Measurements from ENCODE around the gene LRCH1. TPM values are rescaled to one million over a fixed set of nuclear protein-coding genes. Genes with fewer than 3 reads are reported as not detected.

The LRCH1 gene
- total and polyA plus RNA-seq, 8 donors, result 16.1 to 30.5 (median 26.8) TPM

DNA sequence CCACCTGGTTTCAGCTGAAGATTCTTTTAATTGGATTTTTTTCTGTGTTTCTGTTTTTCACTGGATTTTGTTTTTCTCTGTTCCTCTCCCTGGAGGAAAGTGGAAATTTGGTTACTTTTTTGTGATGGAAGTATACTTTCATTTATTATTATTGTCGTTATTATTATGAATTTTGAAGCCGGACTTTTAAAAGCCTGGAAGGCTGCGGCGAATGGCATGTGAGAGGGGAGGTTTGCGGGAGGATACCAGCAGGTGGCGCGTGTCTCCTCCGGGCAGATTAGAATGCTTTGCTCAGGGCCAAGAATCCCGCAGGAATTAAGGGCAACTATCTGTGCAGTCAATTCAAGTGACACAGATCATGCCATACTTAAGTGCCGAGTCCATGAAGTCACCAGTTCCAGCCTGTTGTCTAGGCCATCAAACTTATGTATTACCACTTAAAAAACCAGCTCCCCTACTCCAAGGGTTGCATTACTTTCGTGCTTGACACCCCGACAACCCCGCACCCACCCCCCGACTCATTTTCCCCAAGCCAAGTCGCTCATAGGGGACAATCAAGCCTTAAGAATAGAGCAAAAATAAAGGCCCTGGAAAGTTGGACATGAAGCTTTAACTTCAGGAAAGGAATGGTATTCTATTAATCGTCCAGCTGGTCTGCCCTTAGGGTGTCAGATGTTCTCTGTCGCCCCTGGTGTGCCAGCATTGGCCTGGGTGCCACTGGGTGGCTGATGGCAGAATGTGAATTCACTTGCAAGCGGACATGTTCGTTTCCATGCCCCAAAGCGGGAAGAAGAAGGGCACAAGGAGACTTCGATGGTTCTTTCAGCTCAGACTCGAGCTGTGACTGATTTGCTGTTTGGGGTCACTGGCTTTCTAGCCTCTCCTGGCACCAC, 1.3 kb upstream of the LRCH1 start:
- DNase-seq (peak in 3 of 4 donors; percentile 67 to 92 (median 85)), ATAC-seq (peak; percentile 52)
- peak overlapping the region; percentile 96 to 97 for H3K4me3 ChIP-seq
- H3K27ac ChIP-seq, result no peak overlapping the region
- H3K4me1 ChIP-seq, result peaks cover 9 to 35% of the 10 kb centered on the region in 2 donors
- H3K27me3 ChIP-seq, result no peaks in the 10 kb centered on the region
- no peaks in the 10 kb centered on the region for H3K9me3 ChIP-seq
- no peaks in the 10 kb centered on the region for H3K36me3 ChIP-seq
- TF ChIP-seq, protein P1, sequence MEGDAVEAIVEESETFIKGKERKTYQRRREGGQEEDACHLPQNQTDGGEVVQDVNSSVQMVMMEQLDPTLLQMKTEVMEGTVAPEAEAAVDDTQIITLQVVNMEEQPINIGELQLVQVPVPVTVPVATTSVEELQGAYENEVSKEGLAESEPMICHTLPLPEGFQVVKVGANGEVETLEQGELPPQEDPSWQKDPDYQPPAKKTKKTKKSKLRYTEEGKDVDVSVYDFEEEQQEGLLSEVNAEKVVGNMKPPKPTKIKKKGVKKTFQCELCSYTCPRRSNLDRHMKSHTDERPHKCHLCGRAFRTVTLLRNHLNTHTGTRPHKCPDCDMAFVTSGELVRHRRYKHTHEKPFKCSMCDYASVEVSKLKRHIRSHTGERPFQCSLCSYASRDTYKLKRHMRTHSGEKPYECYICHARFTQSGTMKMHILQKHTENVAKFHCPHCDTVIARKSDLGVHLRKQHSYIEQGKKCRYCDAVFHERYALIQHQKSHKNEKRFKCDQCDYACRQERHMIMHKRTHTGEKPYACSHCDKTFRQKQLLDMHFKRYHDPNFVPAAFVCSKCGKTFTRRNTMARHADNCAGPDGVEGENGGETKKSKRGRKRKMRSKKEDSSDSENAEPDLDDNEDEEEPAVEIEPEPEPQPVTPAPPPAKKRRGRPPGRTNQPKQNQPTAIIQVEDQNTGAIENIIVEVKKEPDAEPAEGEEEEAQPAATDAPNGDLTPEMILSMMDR (IDR thresholded peaks at IDR 0.05), result peak; percentile 78 to 86
- intact Hi-C loops (cut with DNase I), result no loop called here

DNA sequence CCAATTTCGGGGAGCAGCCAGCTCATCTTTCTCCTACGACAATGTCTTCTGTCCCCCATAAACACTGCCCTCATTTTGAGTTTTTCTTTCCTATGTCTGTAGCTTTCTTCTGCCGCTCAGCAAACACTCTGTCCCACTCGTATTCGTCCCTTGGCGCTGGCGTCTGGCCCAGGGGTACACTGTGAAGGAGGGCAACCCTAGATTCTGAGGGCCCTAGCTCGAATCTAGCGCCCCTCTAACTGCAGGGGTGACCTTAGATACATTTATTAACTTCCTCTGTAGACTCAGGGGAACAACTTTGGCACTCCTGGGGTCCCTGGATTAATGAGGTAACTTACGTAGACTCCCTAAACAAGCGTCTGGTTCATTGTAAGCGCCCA, 677 bp upstream of the LRCH1 start:
- H3K27ac ChIP-seq, result peak overlapping the region in 1 of 2 donors; percentile 86
- intact Hi-C loops (cut with DNase I), result no loop called here
- peaks cover 9 to 37% of the 10 kb centered on the region in 2 donors for H3K4me1 ChIP-seq
- H3K9me3 ChIP-seq, result no peaks in the 10 kb centered on the region
- ATAC-seq, result no peak
- peak overlapping the region; percentile 96 to 97 for H3K4me3 ChIP-seq
- H3K27me3 ChIP-seq, result no peaks in the 10 kb centered on the region
- TF ChIP-seq, protein P1 (IDR thresholded peaks at IDR 0.05), result no peak
- H3K36me3 ChIP-seq, result no peaks in the 10 kb centered on the region
- peak in 1 of 4 donors; percentile 64 for DNase-seq

DNA sequence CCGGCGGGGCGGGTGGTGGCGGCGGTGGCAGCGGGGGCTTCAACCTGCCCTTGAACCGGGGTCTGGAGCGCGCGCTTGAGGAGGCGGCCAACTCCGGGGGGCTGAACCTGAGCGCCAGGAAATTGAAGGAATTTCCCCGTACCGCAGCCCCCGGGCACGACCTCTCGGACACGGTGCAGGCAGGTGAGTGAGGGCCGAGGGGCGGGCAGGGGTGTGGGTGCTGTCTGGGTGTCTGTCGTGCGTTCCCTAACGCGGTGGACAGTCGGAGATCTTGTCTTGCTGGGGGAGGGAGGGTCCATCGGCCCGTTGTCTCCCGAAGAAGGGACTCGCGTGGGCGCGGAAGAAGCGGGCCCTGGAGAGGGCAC, 533 bp downstream of the LRCH1 start:
- intact Hi-C loops (cut with DNase I), result no loop called here
- no peaks in the 10 kb centered on the region for H3K9me3 ChIP-seq
- no peaks in the 10 kb centered on the region for H3K36me3 ChIP-seq
- ATAC-seq (peak; percentile 8), DNase-seq (no peak)
- peak overlapping the region; percentile 86 to 92 for H3K27ac ChIP-seq
- peak overlapping the region; percentile 96 to 97 for H3K4me3 ChIP-seq
- H3K4me1 ChIP-seq, result peaks cover 9 to 37% of the 10 kb centered on the region in 2 donors
- H3K27me3 ChIP-seq, result no peaks in the 10 kb centered on the region
- TF ChIP-seq, protein P1 (IDR thresholded peaks at IDR 0.05), result no peak

DNA sequence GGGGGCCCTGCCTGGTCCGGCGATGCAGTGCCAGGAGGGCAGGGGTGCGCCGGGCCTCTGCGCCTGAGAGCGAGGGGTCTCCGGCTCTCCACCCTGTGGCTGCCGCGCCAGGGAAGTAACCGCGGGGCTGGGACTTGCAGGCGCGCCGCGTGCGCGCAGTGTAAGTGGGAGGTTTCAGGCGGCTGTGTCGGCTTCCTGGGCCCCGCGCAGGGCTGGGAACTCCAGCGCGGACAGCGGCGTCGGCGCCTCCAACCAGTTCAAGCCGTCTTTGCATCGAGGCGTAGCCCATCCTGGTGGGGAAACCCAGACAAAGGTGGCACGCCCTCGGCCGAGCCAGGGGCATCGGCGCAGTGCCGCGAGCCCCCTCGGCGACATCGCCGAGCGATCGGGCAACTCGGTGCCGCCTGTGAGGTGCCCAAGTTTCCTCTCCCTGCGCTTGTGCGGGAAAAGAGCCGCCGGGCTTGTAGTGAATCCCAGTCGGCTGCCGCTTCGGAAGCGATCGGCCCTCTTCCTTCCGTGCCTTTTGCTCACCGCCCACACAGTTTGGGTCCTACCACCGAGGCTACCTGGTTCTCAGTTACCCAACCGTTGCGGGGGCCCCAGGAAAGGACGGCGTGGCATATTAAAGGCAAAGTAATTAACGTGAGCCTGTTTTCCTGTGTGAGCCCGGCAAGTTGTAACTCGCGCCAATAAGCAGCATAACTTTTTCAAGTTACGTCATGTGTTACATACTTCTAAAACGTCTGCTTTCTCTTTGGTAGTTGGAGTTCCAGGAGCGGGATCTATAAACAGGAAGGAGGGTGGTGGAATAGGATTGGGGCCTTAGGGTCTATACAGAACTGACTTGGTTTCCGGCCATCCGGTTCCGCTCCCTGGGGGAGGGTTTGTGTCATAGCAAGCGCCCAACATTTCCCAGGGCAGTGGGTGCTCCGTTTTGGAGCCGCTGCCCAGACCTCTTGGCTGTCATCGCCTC, 1.2 kb downstream of the LRCH1 start:
- DNase-seq (peak; percentile 77 to 95 (median 86)), ATAC-seq (peak; percentile 72)
- H3K9me3 ChIP-seq, result no peaks in the 10 kb centered on the region
- TF ChIP-seq, protein P1 (IDR thresholded peaks at IDR 0.05), result peak in 1 of 2 donors; percentile 44
- peak overlapping the region; percentile 86 to 92 for H3K27ac ChIP-seq
- intact Hi-C loops (cut with DNase I), result no loop called here
- peak overlapping the region; percentile 96 to 97 for H3K4me3 ChIP-seq
- H3K4me1 ChIP-seq, result peaks cover 9 to 40% of the 10 kb centered on the region in 2 donors
- no peaks in the 10 kb centered on the region for H3K36me3 ChIP-seq
- H3K27me3 ChIP-seq, result no peaks in the 10 kb centered on the region

Data from left lung (tissue), 10 donors.